ENCODE measurements around the gene CEACAM7. TPM values are rescaled to one million over a fixed set of nuclear protein-coding genes. Genes with fewer than 3 reads are reported as not detected.

Gene CEACAM7
- total and polyA plus RNA-seq, 2 of the 13 experiments (the other 11 are each of a cell fraction or from before 2014, with no cell fraction given): not detected

DNA sequence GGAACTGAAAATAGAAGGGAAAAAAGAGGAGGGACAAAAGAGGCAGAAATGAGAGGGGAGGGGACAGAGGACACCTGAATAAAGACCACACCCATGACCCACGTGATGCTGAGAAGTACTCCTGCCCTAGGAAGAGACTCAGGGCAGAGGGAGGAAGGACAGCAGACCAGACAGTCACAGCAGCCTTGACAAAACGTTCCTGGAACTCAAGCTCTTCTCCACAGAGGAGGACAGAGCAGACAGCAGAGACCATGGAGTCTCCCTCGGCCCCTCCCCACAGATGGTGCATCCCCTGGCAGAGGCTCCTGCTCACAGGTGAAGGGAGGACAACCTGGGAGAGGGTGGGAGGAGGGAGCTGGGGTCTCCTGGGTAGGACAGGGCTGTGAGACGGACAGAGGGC, 20.4 kb upstream of the CEACAM7 start, which contains the start of gene CEACAM5 (continued):
- TF ChIP-seq PRMT3 (CRISPR knock-in tag; IDR thresholded peaks at IDR 0.05; ENCODE audit: borderline replicate concordance, low read depth): no peak
- no peak for TF ChIP-seq ATF7 (IDR thresholded peaks at IDR 0.05)
- TF ChIP-seq ATF7 (CRISPR knock-in tag; IDR thresholded peaks at IDR 0.05): no peak
- TF ChIP-seq ATF3 (CRISPR knock-in tag; IDR thresholded peaks at IDR 0.05): no peak
- TF ChIP-seq ZNF737 (CRISPR knock-in tag; IDR thresholded peaks at IDR 0.05; ENCODE audit: borderline replicate concordance): no peak

GRCh38 chr19:41707871-41708371, 19.9 kb upstream of the CEACAM7 start:
- H2AFZ ChIP-seq (ENCODE audit: low read length): no peak overlapping the region
- H4K20me1 ChIP-seq (ENCODE audit: insufficient read depth, low read length): no peaks in the 10 kb centered on the region
- no peak overlapping the region for H3K9ac ChIP-seq (ENCODE audit: insufficient read depth, low read depth, low read length)
- no peak overlapping the region for H3K27ac ChIP-seq (ENCODE audit: extremely low read length, insufficient read depth, low read length)
- ChIA-PET CTCF (ENCODE audit: low intra/inter-chr PET ratio, low total read pairs) (interaction anchor here (1.2 kb wide), 1 partner anchor 14 kb away, joined by 3 read pairs; no protein-coding TSS in a partner anchor), POLR2A (no interaction called here)
- DNase-seq (ENCODE audit: low spot score) (no peak), ATAC-seq (no peak), FAIRE-seq (no peak)
- no peaks in the 10 kb centered on the region for H3K79me2 ChIP-seq (ENCODE audit: insufficient read depth, low read length)
- H3K4me3 ChIP-seq (replicated peaks in 1 of 3; ENCODE audit: insufficient read depth in 1 of 3, low read depth in 2 of 3, low read length in 3 of 3): no peak overlapping the region
- in situ Hi-C loops (cut with HindIII; ENCODE audit: extremely low pct_ligation_motif_present, low pct_unique_long_range_greater_than_20kb): no loop called here
- no peak overlapping the region for H3K4me2 ChIP-seq (ENCODE audit: low read depth, low read length)
- no TSS peak for BruUV-seq (replicated peaks)
- 0 out of 2 replicates have a peak, but pooled peaks cover 5% of the 10 kb centered on the region for H3K4me1 ChIP-seq (ENCODE audit: insufficient read depth, low read length)
- no peaks in the 10 kb centered on the region for H3K9me3 ChIP-seq (ENCODE audit: low read length)
- no peaks in the 10 kb centered on the region for H3K36me3 ChIP-seq (replicated peaks in 1 of 2; ENCODE audit: control insufficient read depth in 1 of 2, insufficient read depth in 2 of 2, low read length in 2 of 2)
- 12% methylated on average over 4 of the region's 5 CpGs for WGBS (ENCODE audit: low lambda C conversion rate)
- intact Hi-C loops (cut with micrococcal nuclease; ENCODE audit: unreplicated experiment): loop anchor here (2.0 kb wide), 1 partner anchor 39 kb away; no protein-coding TSS in a partner anchor
- peaks cover 0 to 24% of the 10 kb centered on the region in 2 experiments; a peak in 3 of 5 replicates for H3K27me3 ChIP-seq (ENCODE audit: control insufficient read depth in 1 of 2, insufficient read depth in 2 of 2, low read length in 2 of 2)
- TF ChIP-seq HCFC1 (IDR thresholded peaks at IDR 0.05; ENCODE audit: low read depth, low read length) (no peak), ZNF124 (CRISPR knock-in tag; IDR thresholded peaks at IDR 0.05) (no peak), ZNF354B (CRISPR knock-in tag; IDR thresholded peaks at IDR 0.05) (no peak), SMAD1 (CRISPR knock-in tag; IDR thresholded peaks at IDR 0.05; ENCODE audit: borderline replicate concordance, low read depth) (no peak), HES4 (CRISPR knock-in tag; IDR thresholded peaks at IDR 0.05; ENCODE audit: borderline replicate concordance) (no peak), HNF4A (CRISPR knock-in tag; IDR thresholded peaks at IDR 0.05) (no peak), HNRNPLL (IDR thresholded peaks at IDR 0.05; ENCODE audit: low read depth, low read length, poor library complexity, severe bottlenecking) (no peak)
- TF ChIP-seq, protein P1, sequence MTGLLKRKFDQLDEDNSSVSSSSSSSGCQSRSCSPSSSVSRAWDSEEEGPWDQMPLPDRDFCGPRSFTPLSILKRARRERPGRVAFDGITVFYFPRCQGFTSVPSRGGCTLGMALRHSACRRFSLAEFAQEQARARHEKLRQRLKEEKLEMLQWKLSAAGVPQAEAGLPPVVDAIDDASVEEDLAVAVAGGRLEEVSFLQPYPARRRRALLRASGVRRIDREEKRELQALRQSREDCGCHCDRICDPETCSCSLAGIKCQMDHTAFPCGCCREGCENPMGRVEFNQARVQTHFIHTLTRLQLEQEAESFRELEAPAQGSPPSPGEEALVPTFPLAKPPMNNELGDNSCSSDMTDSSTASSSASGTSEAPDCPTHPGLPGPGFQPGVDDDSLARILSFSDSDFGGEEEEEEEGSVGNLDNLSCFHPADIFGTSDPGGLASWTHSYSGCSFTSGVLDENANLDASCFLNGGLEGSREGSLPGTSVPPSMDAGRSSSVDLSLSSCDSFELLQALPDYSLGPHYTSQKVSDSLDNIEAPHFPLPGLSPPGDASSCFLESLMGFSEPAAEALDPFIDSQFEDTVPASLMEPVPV (CRISPR knock-in tag; IDR thresholded peaks at IDR 0.05): no peak
- TF ChIP-seq, protein P2, sequence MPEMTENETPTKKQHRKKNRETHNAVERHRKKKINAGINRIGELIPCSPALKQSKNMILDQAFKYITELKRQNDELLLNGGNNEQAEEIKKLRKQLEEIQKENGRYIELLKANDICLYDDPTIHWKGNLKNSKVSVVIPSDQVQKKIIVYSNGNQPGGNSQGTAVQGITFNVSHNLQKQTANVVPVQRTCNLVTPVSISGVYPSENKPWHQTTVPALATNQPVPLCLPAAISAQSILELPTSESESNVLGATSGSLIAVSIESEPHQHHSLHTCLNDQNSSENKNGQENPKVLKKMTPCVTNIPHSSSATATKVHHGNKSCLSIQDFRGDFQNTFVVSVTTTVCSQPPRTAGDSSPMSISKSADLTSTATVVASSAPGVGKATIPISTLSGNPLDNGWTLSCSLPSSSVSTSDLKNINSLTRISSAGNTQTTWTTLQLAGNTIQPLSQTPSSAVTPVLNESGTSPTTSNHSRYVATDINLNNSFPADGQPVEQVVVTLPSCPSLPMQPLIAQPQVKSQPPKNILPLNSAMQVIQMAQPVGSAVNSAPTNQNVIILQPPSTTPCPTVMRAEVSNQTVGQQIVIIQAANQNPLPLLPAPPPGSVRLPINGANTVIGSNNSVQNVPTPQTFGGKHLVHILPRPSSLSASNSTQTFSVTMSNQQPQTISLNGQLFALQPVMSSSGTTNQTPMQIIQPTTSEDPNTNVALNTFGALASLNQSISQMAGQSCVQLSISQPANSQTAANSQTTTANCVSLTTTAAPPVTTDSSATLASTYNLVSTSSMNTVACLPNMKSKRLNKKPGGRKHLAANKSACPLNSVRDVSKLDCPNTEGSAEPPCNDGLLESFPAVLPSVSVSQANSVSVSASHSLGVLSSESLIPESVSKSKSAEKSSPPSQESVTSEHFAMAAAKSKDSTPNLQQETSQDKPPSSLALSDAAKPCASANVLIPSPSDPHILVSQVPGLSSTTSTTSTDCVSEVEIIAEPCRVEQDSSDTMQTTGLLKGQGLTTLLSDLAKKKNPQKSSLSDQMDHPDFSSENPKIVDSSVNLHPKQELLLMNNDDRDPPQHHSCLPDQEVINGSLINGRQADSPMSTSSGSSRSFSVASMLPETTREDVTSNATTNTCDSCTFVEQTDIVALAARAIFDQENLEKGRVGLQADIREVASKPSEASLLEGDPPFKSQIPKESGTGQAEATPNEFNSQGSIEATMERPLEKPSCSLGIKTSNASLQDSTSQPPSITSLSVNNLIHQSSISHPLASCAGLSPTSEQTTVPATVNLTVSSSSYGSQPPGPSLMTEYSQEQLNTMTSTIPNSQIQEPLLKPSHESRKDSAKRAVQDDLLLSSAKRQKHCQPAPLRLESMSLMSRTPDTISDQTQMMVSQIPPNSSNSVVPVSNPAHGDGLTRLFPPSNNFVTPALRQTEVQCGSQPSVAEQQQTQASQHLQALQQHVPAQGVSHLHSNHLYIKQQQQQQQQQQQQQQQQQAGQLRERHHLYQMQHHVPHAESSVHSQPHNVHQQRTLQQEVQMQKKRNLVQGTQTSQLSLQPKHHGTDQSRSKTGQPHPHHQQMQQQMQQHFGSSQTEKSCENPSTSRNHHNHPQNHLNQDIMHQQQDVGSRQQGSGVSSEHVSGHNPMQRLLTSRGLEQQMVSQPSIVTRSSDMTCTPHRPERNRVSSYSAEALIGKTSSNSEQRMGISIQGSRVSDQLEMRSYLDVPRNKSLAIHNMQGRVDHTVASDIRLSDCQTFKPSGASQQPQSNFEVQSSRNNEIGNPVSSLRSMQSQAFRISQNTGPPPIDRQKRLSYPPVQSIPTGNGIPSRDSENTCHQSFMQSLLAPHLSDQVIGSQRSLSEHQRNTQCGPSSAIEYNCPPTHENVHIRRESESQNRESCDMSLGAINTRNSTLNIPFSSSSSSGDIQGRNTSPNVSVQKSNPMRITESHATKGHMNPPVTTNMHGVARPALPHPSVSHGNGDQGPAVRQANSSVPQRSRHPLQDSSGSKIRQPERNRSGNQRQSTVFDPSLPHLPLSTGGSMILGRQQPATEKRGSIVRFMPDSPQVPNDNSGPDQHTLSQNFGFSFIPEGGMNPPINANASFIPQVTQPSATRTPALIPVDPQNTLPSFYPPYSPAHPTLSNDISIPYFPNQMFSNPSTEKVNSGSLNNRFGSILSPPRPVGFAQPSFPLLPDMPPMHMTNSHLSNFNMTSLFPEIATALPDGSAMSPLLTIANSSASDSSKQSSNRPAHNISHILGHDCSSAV (CRISPR knock-in tag; IDR thresholded peaks at IDR 0.05; ENCODE audit: borderline replicate concordance): no peak

Measured in HepG2 (cell line).